Body of pancreas (tissue), 4 donors: ENCODE data around the gene SLC35F6. TPM values are rescaled to one million over a fixed set of nuclear protein-coding genes. Genes with fewer than 3 reads are reported as not detected.

Source experiments
- ATAC-seq: fragments of 150-250 bp; one replicate; pipeline ENCODE4 v1.9.1; 2016
- DNase-seq, 4 donors: peaks; one replicate each; pipeline ENCODE4 v3.0.0-alpha.2; 2019
- H3K27ac ChIP-seq, 4 donors: fragments of 200-600 bp; sonication (generic); 1 replicate in 3 of 4; 2 replicates in 1 of 4; pipeline versions ENCODE4 v1.5.1 to v1.6.1; 2016 to 2019; ENCODE audit warnings: mild to moderate bottlenecking in 1 of 4, mixed read lengths in 1 of 4, moderate library complexity in 1 of 4
- H3K27me3 ChIP-seq, 2 donors: fragments of 200-600 bp; sonication (generic); one replicate each; pipeline ENCODE4 v1.6.0; 2016; ENCODE audit warnings: mild to moderate bottlenecking in 1 of 2
- H3K36me3 ChIP-seq, 2 donors: fragments of 200-600 bp; sonication (generic); replicated peaks in 1 of 2; 2 replicates each; pipeline ENCODE4 v1.5.1; 2016; ENCODE audit warnings: low read depth in 2 of 2; ENCODE audit not compliant: insufficient read depth in 1 of 2
- H3K4me1 ChIP-seq: fragments of 200-600 bp; sonication (generic); one replicate; pipeline ENCODE4 v1.6.0; 2016
- H3K4me3 ChIP-seq, 2 donors: fragments of 200-600 bp; sonication (generic); 1 replicate in 1 of 2; 2 replicates in 1 of 2; pipeline ENCODE4 v1.5.1; 2016 to 2019
- H3K9me3 ChIP-seq, 3 donors: fragments of 200-600 bp; sonication (generic); 1 replicate in 2 of 3; 2 replicates in 1 of 3; pipeline ENCODE4 v1.5.1; 2016
- POLR2A ChIP-seq, 3 donors: fragments of 450-650 bp; IDR thresholded peaks; one replicate each; pipeline ENCODE4 v1.6.1; 2016; ENCODE audit warnings: antibody characterized with exemption in 3 of 3, mild to moderate bottlenecking in 2 of 3
- WGBS, 2 donors: methylation state at CpG; one replicate each; pipeline ENCODE4 v1.1.5; 2017; 5-methylcytosine and 5-hydroxymethylcytosine counted together
- intact Hi-C: fragments of 100-400 bp; cut with DNase I; formaldehyde crosslinking; loops from one replicate; pipeline ENCODE4 v1.15.1; 2023
- total RNA-seq, 2 donors: library from RNA; depleted of rRNA; stranded (reverse); fragments of >200 nt; gene quantifications; one replicate each; pipeline ENCODE4 v1.1.0, GENCODE V29; 2016
- TF ChIP-seq, protein P1 (sequence below), 7 experiments: fragments of 450-650 bp in 4 of 7; fragments of 200-600 bp in 3 of 7; sonication (generic) in 3 of 7; IDR thresholded peaks; one replicate each; pipeline ENCODE4 v1.5.1; 2016 to 2019; ENCODE audit warnings: antibody characterized with exemption in 7 of 7

Gene SLC35F6
- total RNA-seq, 2 donors from 2014 or later, result 17.8 to 21.8 TPM

GRCh38 chr2:26764906-26765305 is 822 bp downstream of the SLC35F6 start:
- no peaks in the 10 kb centered on the region for H3K36me3 ChIP-seq
- ATAC-seq (no peak), DNase-seq (no peak)
- no peak for TF ChIP-seq POLR2A (IDR thresholded peaks at IDR 0.05)
- TF ChIP-seq, protein P1, sequence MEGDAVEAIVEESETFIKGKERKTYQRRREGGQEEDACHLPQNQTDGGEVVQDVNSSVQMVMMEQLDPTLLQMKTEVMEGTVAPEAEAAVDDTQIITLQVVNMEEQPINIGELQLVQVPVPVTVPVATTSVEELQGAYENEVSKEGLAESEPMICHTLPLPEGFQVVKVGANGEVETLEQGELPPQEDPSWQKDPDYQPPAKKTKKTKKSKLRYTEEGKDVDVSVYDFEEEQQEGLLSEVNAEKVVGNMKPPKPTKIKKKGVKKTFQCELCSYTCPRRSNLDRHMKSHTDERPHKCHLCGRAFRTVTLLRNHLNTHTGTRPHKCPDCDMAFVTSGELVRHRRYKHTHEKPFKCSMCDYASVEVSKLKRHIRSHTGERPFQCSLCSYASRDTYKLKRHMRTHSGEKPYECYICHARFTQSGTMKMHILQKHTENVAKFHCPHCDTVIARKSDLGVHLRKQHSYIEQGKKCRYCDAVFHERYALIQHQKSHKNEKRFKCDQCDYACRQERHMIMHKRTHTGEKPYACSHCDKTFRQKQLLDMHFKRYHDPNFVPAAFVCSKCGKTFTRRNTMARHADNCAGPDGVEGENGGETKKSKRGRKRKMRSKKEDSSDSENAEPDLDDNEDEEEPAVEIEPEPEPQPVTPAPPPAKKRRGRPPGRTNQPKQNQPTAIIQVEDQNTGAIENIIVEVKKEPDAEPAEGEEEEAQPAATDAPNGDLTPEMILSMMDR (IDR thresholded peaks at IDR 0.05), result no peak
- H3K4me3 ChIP-seq, result peak overlapping the region; percentile 68 to 81
- no peaks in the 10 kb centered on the region for H3K27me3 ChIP-seq
- peaks cover 36% of the 10 kb centered on the region for H3K4me1 ChIP-seq
- H3K9me3 ChIP-seq, result no peaks in the 10 kb centered on the region
- H3K27ac ChIP-seq, result peak overlapping the region in 3 of 4 donors; percentile 76 to 87 (median 81)
- intact Hi-C loops, result no loop called here
- 28 to 31% methylated on average over 3 of the region's 3 CpGs for WGBS, 2 donors

DNA sequence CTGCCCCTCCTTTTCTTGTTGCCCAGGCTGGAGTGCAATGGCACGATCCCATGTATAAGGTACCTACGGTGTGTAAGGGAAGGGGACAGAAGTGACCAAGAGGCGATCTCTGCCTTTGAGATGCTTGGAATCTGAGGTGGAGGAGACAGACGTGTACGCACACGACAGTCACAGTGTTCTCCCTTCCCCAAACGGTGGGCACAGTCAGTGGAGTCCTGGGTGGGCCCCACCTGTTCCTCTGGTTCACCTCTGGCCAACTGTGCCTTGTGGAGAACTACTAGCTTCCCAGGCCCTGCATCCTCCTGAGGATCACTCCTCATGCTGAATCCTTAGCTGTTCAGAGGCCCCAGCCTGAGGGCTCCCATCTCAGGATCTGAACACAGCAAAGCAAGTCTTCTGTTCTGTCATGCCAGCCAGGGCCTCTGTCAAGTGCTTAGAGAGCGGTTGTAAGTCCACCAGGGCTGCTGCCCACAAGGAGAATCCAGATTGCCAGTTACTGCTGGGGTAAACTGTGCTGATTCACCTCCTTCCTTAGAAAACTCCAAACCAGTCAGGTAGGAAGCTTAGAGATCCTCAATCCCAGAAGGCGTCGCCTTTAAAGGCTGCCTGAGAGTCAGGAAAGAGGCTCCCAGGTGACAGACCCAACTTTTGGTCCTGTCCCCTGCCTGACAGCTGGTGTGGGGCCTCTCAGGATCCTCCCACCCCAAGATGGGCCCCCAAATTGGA is 1.6 kb downstream of the SLC35F6 start:
- Histone ChIP-seq H3K36me3 (no peaks in the 10 kb centered on the region), H3K4me3 (no peak overlapping the region), H3K27me3 (no peaks in the 10 kb centered on the region), H3K9me3 (no peaks in the 10 kb centered on the region), H3K27ac (peak overlapping the region in 2 of 4 donors; percentile 76 to 81), H3K4me1 (peaks cover 43% of the 10 kb centered on the region)
- TF ChIP-seq POLR2A (IDR thresholded peaks at IDR 0.05), result no peak
- TF ChIP-seq, protein P1 (IDR thresholded peaks at IDR 0.05), result no peak
- DNase-seq, result no peak
- no peak for ATAC-seq
- intact Hi-C loops, result no loop called here
- 86 to 90% methylated on average over 7 to 10 of the region's 10 CpGs for WGBS, 2 donors

GRCh38 chr2:26767129-26767528 is 3.0 kb downstream of the SLC35F6 start:
- no peak overlapping the region for H3K27ac ChIP-seq
- H3K4me3 ChIP-seq, result no peak overlapping the region
- TF ChIP-seq POLR2A (IDR thresholded peaks at IDR 0.05), result no peak
- TF ChIP-seq, protein P1 (IDR thresholded peaks at IDR 0.05), result no peak
- no peaks in the 10 kb centered on the region for H3K9me3 ChIP-seq
- WGBS, 2 donors, result 67 to 93% methylated on average over 3 to 5 of the region's 5 CpGs
- DNase-seq (no peak), ATAC-seq (no peak)
- no peaks in the 10 kb centered on the region for H3K36me3 ChIP-seq
- H3K4me1 ChIP-seq, result peaks cover 58% of the 10 kb centered on the region
- intact Hi-C loops, result no loop called here
- no peaks in the 10 kb centered on the region for H3K27me3 ChIP-seq

DNA sequence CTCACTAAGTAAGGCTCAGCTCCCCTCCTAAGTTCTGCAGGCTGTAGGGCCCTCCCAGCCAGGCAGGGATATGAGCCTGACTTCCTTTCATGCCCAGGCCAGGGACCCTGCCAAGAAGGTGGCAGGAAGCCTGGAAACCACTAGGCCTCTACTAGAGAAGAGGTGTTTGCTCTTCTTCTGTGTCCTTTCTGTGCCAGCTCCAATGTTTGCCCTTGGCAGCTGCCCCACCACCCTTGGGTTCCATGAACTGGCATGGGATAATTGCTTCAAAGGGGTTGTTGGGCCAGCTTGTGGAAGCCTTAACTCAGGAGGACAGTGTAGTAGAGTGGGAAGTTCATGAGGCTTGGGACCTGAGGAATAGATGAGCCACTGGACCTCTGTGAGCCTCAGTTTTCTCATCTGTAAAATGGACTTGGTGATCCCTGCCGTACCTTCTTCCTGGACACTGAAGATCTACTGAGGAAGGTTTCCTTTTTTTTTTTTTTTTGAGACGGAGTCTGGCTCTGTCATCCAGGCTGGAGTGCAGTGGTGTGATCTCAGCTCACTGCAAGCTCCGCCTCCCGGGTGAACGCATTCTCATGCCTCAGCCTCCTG is 3.9 kb downstream of the SLC35F6 start:
- TF ChIP-seq POLR2A (IDR thresholded peaks at IDR 0.05), result no peak
- TF ChIP-seq, protein P1 (IDR thresholded peaks at IDR 0.05), result no peak
- no peak for ATAC-seq
- Histone ChIP-seq H3K4me3 (no peak overlapping the region), H3K27me3 (no peaks in the 10 kb centered on the region), H3K4me1 (peaks cover 67% of the 10 kb centered on the region), H3K27ac (no peak overlapping the region), H3K9me3 (no peaks in the 10 kb centered on the region), H3K36me3 (no peaks in the 10 kb centered on the region)
- intact Hi-C loops, result no loop called here
- WGBS, 2 donors, result 93 to 95% methylated on average over 5 of the region's 5 CpGs
- DNase-seq, result peak in 2 of 4 donors; percentile 36 to 51
